Measurements from ENCODE around the gene CCDC6. TPM values are rescaled to one million over a fixed set of nuclear protein-coding genes. Genes with fewer than 3 reads are reported as not detected.

The CCDC6 gene
- total RNA-seq, 1 donor from 2014 or later = 47.4 TPM

GRCh38 chr10:59892697-59893096 is 13.7 kb downstream of the CCDC6 start:
- Histone ChIP-seq H3K27ac (no peak overlapping the region), H3K4me1 (peaks cover 92% of the 10 kb centered on the region)

GRCh38 chr10:59891936-59892335 is 14.4 kb downstream of the CCDC6 start:
- Histone ChIP-seq H3K27ac (peak overlapping the region; percentile 2), H3K4me3 (no peak overlapping the region), H3K27me3 (no peaks in the 10 kb centered on the region), H3K9me3 (no peaks in the 10 kb centered on the region), H3K36me3 (no peaks in the 10 kb centered on the region), H3K4me1 (peaks cover 90% of the 10 kb centered on the region)
- no peak for TF ChIP-seq POLR2A (IDR thresholded peaks at IDR 0.05)
- TF ChIP-seq POLR2AphosphoS5 (IDR thresholded peaks at IDR 0.05; ENCODE audit: insufficient read depth in 1 of 2, low read depth in 1 of 2) = no peak
- no peak for TF ChIP-seq CTCF (IDR thresholded peaks at IDR 0.05)
- intact Hi-C loops (cut with DNase I) = no loop called here
- no peak for DNase-seq (ENCODE audit: extremely low spot score in 2 of 2)

More at GRCh38 chr10:59892697-59893096, 13.7 kb downstream of the CCDC6 start:
- intact Hi-C loops (cut with DNase I) = no loop called here
- Histone ChIP-seq H3K27me3 (no peaks in the 10 kb centered on the region), H3K36me3 (no peaks in the 10 kb centered on the region), H3K4me3 (no peak overlapping the region), H3K9me3 (no peaks in the 10 kb centered on the region)
- no peak for TF ChIP-seq POLR2A (IDR thresholded peaks at IDR 0.05)
- no peak for TF ChIP-seq POLR2AphosphoS5 (IDR thresholded peaks at IDR 0.05; ENCODE audit: insufficient read depth in 1 of 2, low read depth in 1 of 2)
- no peak for TF ChIP-seq CTCF (IDR thresholded peaks at IDR 0.05)
- no peak for DNase-seq (ENCODE audit: extremely low spot score in 2 of 2)

- Histone ChIP-seq H3K27me3 (no peaks in the 10 kb centered on the region), H3K27ac (no peak overlapping the region), H3K4me3 (no peak overlapping the region), H3K9me3 (no peaks in the 10 kb centered on the region), H3K36me3 (no peaks in the 10 kb centered on the region), H3K4me1 (peaks cover 91% of the 10 kb centered on the region)
- no peak for TF ChIP-seq CTCF (IDR thresholded peaks at IDR 0.05)
- no peak for TF ChIP-seq POLR2AphosphoS5 (IDR thresholded peaks at IDR 0.05; ENCODE audit: insufficient read depth in 1 of 2, low read depth in 1 of 2)
- no peak for TF ChIP-seq POLR2A (IDR thresholded peaks at IDR 0.05)
- no peak for DNase-seq (ENCODE audit: extremely low spot score in 2 of 2)
- intact Hi-C loops (cut with DNase I) = no loop called here
These were observed 15.0 kb downstream of the CCDC6 start for GRCh38 chr10:59891349-59891748.

GRCh38 chr10:59888781-59889435 is 17.4 kb downstream of the CCDC6 start:
- H3K4me1 ChIP-seq = peaks cover 90% of the 10 kb centered on the region
- no peak overlapping the region for H3K4me3 ChIP-seq
- intact Hi-C loops (cut with DNase I) = no loop called here
- no peak overlapping the region for H3K27ac ChIP-seq
- H3K9me3 ChIP-seq = no peaks in the 10 kb centered on the region
- DNase-seq (ENCODE audit: extremely low spot score in 2 of 2) = no peak
- TF ChIP-seq POLR2A (IDR thresholded peaks at IDR 0.05) = no peak
- TF ChIP-seq CTCF (IDR thresholded peaks at IDR 0.05) = no peak
- TF ChIP-seq POLR2AphosphoS5 (IDR thresholded peaks at IDR 0.05; ENCODE audit: insufficient read depth in 1 of 2, low read depth in 1 of 2) = no peak
- H3K27me3 ChIP-seq = no peaks in the 10 kb centered on the region
- H3K36me3 ChIP-seq = no peaks in the 10 kb centered on the region

- H3K27me3 ChIP-seq = no peaks in the 10 kb centered on the region
- intact Hi-C loops (cut with DNase I) = no loop called here
- peaks cover 89% of the 10 kb centered on the region for H3K4me1 ChIP-seq
These were observed 18.2 kb downstream of the CCDC6 start for GRCh38 chr10:59887972-59888640.

More at GRCh38 chr10:59887972-59888640, 18.2 kb downstream of the CCDC6 start:
- H3K4me3 ChIP-seq = no peak overlapping the region
- no peak for DNase-seq (ENCODE audit: extremely low spot score in 2 of 2)
- TF ChIP-seq POLR2A (IDR thresholded peaks at IDR 0.05) = no peak
- H3K9me3 ChIP-seq = no peaks in the 10 kb centered on the region
- H3K27ac ChIP-seq = no peak overlapping the region
- no peaks in the 10 kb centered on the region for H3K36me3 ChIP-seq

Measured in vagina (tissue), 2 donors.